Transverse colon (tissue), 4 donors: ENCODE measurements around the gene LRRC32. TPM values are rescaled to one million over a fixed set of nuclear protein-coding genes. Genes with fewer than 3 reads are reported as not detected.

Experiments
- DNase-seq: peaks from one replicate; pipeline ENCODE4 v3.0.0-alpha.2; 2019
- H3K27ac ChIP-seq, 4 donors: fragments of 200-600 bp; sonication (generic); 2 replicates each; pipeline ENCODE4 v1.5.1; 2016 to 2018; ENCODE audit warnings: inconsistent platforms in 4 of 4
- H3K27me3 ChIP-seq: fragments of 200-600 bp; sonication (generic); 2 replicates; pipeline ENCODE4 v1.5.1; 2017; ENCODE audit warnings: inconsistent platforms
- H3K36me3 ChIP-seq, 4 donors: fragments of 200-600 bp; sonication (generic); 2 replicates each; pipeline ENCODE4 v1.5.1; 2017 to 2019; ENCODE audit warnings: inconsistent platforms in 4 of 4
- H3K4me1 ChIP-seq, 4 donors: fragments of 200-600 bp; sonication (generic); 2 replicates each; pipeline ENCODE4 v1.5.1; 2017 to 2020; ENCODE audit warnings: inconsistent platforms in 4 of 4
- H3K4me3 ChIP-seq, 4 donors: fragments of 200-600 bp; sonication (generic); 1 replicate in 1 of 4; 2 replicates in 3 of 4; pipeline versions ENCODE4 v1.5.1 to v1.6.1; 2017 to 2019; ENCODE audit warnings: inconsistent platforms in 4 of 4
- H3K9me3 ChIP-seq, 2 donors: fragments of 200-600 bp; sonication (generic); 2 replicates each; pipeline ENCODE4 v1.5.1; 2017 to 2019; ENCODE audit warnings: inconsistent platforms in 2 of 2
- EP300 ChIP-seq: sonication (generic); formaldehyde crosslinking; IDR thresholded peaks from one replicate; pipeline ENCODE4 v1.6.1; 2017; ENCODE audit warnings: antibody characterized with exemption, low read depth
- POLR2A ChIP-seq: fragments of 450-650 bp; IDR thresholded peaks from one replicate; pipeline ENCODE4 v1.6.1; 2016; ENCODE audit warnings: antibody characterized with exemption, mild to moderate bottlenecking, moderate library complexity
- POLR2AphosphoS5 ChIP-seq, 3 donors: sonication (generic); formaldehyde crosslinking; IDR thresholded peaks; one replicate each; pipeline ENCODE4 v1.6.1; 2016; ENCODE audit warnings: antibody characterized with exemption in 3 of 3
- whole genome bisulfite sequencing, 2 donors: methylation state at CpG; one replicate each; pipeline ENCODE4 v1.1.5; 2018; ENCODE audit warnings: low coverage in 1 of 2; 5-methylcytosine and 5-hydroxymethylcytosine counted together
- in situ Hi-C, 4 donors: fragments of 200-750 bp; cut with MboI; loops; one replicate each; pipeline versions ENCODE4 v1.15.0 to v1.15.1; 2017; ENCODE audit warnings: low sequenced_read_pairs in 3 of 4, low pct_ligation_motif_present in 1 of 4, low pct_unique_long_range_greater_than_20kb in 1 of 4
- intact Hi-C: fragments of 100-400 bp; cut with DNase I; formaldehyde crosslinking; loops from one replicate; pipeline ENCODE4 v1.15.1; 2023; ENCODE audit warnings: low total_unique reads
- total RNA-seq, 4 donors: library from RNA; depleted of rRNA; stranded (reverse); fragments of >200 nt; gene quantifications; one replicate each; pipeline ENCODE4 v1.1.0, GENCODE V29; 2016
- TF ChIP-seq, protein P1 (sequence below), 5 experiments: fragments of 200-600 bp in 3 of 5; fragments of 450-650 bp in 2 of 5; sonication (generic) in 3 of 5; IDR thresholded peaks; 1 replicate in 2 of 5; 2 replicates in 3 of 5; pipeline ENCODE4 v1.5.1; 2016 to 2017; ENCODE audit warnings: antibody characterized with exemption in 5 of 5, inconsistent platforms in 3 of 5, mild to moderate bottlenecking in 2 of 5, moderate library complexity in 1 of 5

The LRRC32 gene
- total RNA-seq, 4 donors from 2014 or later, result 5.1 to 11.5 (median 9.1) TPM

DNA sequence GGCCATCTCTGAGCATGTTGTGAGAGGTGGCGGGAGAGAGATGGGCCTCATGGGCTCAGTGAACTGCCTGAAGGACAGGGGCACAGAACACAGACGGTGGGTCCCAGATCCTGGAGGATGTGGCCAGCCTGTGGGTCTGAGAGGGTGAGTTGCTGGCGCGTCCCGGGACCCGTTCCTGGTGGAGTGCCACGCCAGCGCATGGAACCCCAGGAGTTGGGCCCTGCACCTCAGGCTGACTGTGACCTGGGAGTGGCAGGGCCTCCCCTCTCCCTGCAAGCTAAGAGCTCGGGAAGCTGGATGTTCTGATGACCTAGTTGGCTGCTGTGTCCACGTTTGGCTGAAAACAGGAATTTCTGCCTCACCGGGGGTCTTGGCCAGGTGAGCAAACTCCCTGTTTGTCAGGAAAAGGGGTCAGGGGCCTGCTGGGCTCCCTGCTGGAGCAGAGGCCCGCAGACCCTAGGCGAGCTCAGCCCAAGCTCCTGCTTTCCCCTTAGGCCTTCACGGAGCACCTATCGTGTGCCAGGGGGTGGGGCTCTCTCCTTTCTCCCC is 15.0 kb downstream of the LRRC32 start:
- no peaks in the 10 kb centered on the region for H3K9me3 ChIP-seq
- WGBS, 2 donors, result 70 to 83% methylated on average over 2 to 15 of the region's 15 CpGs
- in situ Hi-C loops (no loop called here), intact Hi-C loops (no loop called here)
- no peaks in the 10 kb centered on the region for H3K36me3 ChIP-seq
- peaks cover 5 to 36% (median 26%) of the 10 kb centered on the region in 4 donors for H3K4me1 ChIP-seq
- peak overlapping the region; percentile 72 to 79 (median 74) for H3K27ac ChIP-seq
- TF ChIP-seq POLR2A, result no peak
- no peak for TF ChIP-seq POLR2AphosphoS5 (IDR thresholded peaks at IDR 0.05)
- TF ChIP-seq, protein P1, sequence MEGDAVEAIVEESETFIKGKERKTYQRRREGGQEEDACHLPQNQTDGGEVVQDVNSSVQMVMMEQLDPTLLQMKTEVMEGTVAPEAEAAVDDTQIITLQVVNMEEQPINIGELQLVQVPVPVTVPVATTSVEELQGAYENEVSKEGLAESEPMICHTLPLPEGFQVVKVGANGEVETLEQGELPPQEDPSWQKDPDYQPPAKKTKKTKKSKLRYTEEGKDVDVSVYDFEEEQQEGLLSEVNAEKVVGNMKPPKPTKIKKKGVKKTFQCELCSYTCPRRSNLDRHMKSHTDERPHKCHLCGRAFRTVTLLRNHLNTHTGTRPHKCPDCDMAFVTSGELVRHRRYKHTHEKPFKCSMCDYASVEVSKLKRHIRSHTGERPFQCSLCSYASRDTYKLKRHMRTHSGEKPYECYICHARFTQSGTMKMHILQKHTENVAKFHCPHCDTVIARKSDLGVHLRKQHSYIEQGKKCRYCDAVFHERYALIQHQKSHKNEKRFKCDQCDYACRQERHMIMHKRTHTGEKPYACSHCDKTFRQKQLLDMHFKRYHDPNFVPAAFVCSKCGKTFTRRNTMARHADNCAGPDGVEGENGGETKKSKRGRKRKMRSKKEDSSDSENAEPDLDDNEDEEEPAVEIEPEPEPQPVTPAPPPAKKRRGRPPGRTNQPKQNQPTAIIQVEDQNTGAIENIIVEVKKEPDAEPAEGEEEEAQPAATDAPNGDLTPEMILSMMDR (IDR thresholded peaks at IDR 0.05), result no peak
- TF ChIP-seq EP300, result no peak
- H3K27me3 ChIP-seq, result no peaks in the 10 kb centered on the region
- no peak overlapping the region for H3K4me3 ChIP-seq
- no peak for DNase-seq

DNA sequence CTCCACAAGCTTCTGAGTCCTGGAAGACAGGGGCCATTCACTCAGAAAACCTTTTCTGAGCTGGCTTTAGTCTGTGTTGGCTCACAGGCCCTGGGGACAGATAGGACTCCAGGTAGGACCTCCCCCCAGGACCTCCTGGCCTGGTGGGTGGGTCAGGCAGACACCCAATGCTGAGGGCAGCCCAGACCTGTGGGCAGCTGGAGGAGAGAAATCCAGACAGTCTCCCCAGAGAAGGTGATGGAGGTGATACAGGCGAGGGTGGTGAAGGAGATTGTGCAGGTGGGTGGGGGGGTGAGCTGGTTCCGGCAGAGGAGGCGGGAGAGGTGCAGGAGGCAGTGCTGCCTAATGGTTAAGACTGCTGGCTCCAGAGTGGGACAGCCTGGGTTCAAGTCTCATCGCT is 15.6 kb downstream of the LRRC32 start:
- WGBS, 2 donors, result 91 to 92% methylated on average over 4 of the region's 4 CpGs
- H3K4me3 ChIP-seq, result no peak overlapping the region
- in situ Hi-C loops, result no loop called here
- peak overlapping the region; percentile 72 to 79 (median 74) for H3K27ac ChIP-seq
- TF ChIP-seq POLR2A (no peak), POLR2AphosphoS5 (IDR thresholded peaks at IDR 0.05) (no peak), EP300 (no peak)
- TF ChIP-seq, protein P1 (IDR thresholded peaks at IDR 0.05), result no peak
- H3K9me3 ChIP-seq, result no peaks in the 10 kb centered on the region
- DNase-seq, result no peak
- H3K36me3 ChIP-seq, result no peaks in the 10 kb centered on the region
- peaks cover 5 to 37% (median 26%) of the 10 kb centered on the region in 4 donors for H3K4me1 ChIP-seq
- no peaks in the 10 kb centered on the region for H3K27me3 ChIP-seq
- intact Hi-C loops, result no loop called here

DNA sequence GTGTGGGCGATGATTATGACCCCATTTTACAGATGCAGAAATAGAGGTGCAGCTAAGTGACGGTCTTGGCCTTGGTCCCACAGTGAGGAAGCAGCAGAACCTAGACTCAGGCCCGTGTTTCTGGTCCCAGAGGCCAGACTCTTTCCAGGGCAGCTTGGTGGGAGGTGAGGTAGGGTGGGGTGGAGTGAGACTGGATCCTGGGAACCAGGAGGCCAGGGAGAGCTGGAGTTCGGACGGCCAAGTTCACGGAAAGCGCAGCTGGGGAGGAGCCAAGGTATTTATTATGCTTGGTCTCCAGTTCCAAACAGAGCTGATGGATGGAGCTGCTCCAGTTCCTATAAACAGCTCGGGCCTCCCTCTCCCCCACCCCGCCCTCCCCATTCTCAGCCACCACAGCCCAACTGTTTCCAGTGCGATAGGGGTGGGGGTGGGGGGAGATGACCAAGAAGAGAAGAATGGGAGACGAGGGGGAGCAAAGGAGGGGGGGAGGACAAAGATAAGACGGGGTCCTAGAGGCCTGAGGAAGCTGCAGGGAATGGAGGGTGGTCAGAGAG is 16.2 kb downstream of the LRRC32 start:
- peaks cover 5 to 40% (median 26%) of the 10 kb centered on the region in 4 donors for H3K4me1 ChIP-seq
- in situ Hi-C loops (no loop called here), intact Hi-C loops (no loop called here)
- peak; percentile 54 for DNase-seq
- H3K36me3 ChIP-seq, result no peaks in the 10 kb centered on the region
- TF ChIP-seq POLR2AphosphoS5 (IDR thresholded peaks at IDR 0.05) (peak in 2 of 3 donors; percentile 11 to 39), POLR2A (no peak)
- H3K9me3 ChIP-seq, result no peaks in the 10 kb centered on the region
- 45% methylated on average over 12 of the region's 12 CpGs; no CpG with 5 or more reads in 1 of the 2 donors for WGBS, 2 donors
- H3K27me3 ChIP-seq, result no peaks in the 10 kb centered on the region
- no peak overlapping the region for H3K4me3 ChIP-seq
- peak overlapping the region; percentile 72 to 79 (median 76) for H3K27ac ChIP-seq

DNA sequence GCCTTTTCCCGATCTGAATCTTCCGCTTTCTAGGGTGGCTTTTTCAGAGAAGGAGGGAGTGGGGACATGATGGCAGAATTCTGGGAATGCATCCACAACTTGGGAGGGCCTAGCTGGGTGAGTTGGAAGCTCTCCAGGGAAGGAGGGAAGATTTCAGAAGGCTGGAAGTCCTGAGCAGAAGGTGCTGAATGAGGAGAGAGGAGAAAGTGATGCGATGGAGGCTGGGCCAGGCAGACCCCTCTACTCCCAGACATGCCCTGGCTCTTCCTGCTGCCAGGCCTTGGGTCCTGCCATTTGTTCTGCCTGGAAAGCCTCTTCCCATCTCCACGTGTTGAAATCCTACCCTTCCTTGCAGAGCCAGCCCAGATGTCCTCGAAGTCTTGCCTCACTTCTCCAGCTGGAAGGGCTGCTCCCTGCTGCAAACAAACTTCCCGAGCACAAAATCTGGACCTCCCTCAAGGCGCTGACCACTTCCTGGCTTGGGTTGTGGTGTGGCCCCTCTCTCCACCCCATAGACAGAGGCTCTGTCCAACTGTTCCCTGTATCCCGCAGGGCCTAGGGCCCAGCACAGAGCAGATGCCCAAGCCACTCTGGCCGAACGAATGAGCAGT is 16.8 kb downstream of the LRRC32 start:
- peaks cover 5 to 40% (median 26%) of the 10 kb centered on the region in 4 donors for H3K4me1 ChIP-seq
- intact Hi-C loops (no loop called here), in situ Hi-C loops (no loop called here)
- peak; percentile 31 for DNase-seq
- H3K27ac ChIP-seq, result peak overlapping the region; percentile 72 to 79 (median 76)
- TF ChIP-seq POLR2AphosphoS5 (IDR thresholded peaks at IDR 0.05) (peak; percentile 40 to 43 (median 41)), POLR2A (no peak)
- H3K36me3 ChIP-seq, result no peaks in the 10 kb centered on the region
- no peaks in the 10 kb centered on the region for H3K27me3 ChIP-seq
- H3K4me3 ChIP-seq, result no peak overlapping the region
- 44 to 68% methylated on average over 2 to 10 of the region's 10 CpGs for WGBS, 2 donors
- H3K9me3 ChIP-seq, result no peaks in the 10 kb centered on the region

DNA sequence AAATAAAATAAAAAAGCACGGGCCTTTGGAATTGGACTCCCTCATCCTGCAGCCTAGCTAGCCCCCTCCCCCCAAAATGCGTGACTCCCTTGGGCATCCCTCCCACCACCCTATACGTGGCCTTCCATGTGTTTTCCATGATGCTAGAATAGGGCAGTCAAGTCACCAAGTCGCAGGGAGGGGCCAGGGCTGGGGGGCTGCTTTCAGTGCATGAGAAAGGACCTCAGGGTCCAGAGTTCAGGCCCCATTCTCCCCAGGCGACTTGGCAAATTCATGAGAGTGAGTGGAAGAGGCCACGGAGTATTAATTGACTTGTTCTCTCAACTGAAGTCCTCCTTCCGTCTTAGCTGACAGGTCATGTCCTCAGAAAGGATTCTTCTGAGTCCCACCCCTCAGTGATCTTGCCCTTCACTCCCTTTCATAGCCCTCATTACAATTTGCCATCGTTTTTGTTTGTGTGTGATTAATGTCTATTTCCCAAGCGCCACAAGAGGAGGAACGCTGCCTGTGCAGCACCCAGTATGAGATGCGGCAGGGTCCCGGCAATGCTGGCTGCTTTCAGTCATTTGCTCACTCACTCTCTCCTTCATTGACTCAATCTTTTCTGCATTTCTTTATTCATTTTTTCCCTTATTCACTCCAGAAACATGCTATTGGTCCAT is 17.4 kb downstream of the LRRC32 start:
- H3K4me1 ChIP-seq, result peaks cover 5 to 40% (median 26%) of the 10 kb centered on the region in 4 donors
- in situ Hi-C loops (no loop called here), intact Hi-C loops (no loop called here)
- no peaks in the 10 kb centered on the region for H3K9me3 ChIP-seq
- H3K4me3 ChIP-seq, result no peak overlapping the region
- TF ChIP-seq POLR2A (no peak), POLR2AphosphoS5 (IDR thresholded peaks at IDR 0.05) (no peak), EP300 (no peak)
- TF ChIP-seq, protein P1 (IDR thresholded peaks at IDR 0.05), result no peak
- no peak for DNase-seq
- H3K36me3 ChIP-seq, result no peaks in the 10 kb centered on the region
- peak overlapping the region; percentile 72 to 79 (median 76) for H3K27ac ChIP-seq
- WGBS, 2 donors, result 76 to 84% methylated on average over 9 to 12 of the region's 12 CpGs
- no peaks in the 10 kb centered on the region for H3K27me3 ChIP-seq
